Right cardiac atrium (tissue), 5 donors: ENCODE measurements around the gene SERTAD1. TPM values are rescaled to one million over a fixed set of nuclear protein-coding genes. Genes with fewer than 3 reads are reported as not detected.

Experiments
- ATAC-seq, 2 donors: fragments of 200-7000 bp; cut with Tn5 transposase; one replicate each; pipeline versions ENCODE4 v1.8.0 to v1.9.1; 2020; ENCODE audit warnings: moderate library complexity in 2 of 2, mild to moderate bottlenecking in 1 of 2
- DNase-seq, 3 donors: peaks; one replicate each; pipeline ENCODE4 v3.0.0-alpha.2; 2020
- H3K27ac ChIP-seq: one replicate; pipeline ENCODE4 v1.5.1; 2013; ENCODE audit warnings: mild to moderate bottlenecking, low read length, control low read depth, moderate library complexity
- H3K27me3 ChIP-seq: one replicate; pipeline ENCODE4 v1.6.1; 2013; ENCODE audit not compliant: control insufficient read depth, insufficient read depth
- H3K4me1 ChIP-seq: one replicate; pipeline ENCODE4 v1.6.1; 2013; ENCODE audit warnings: low read length; ENCODE audit not compliant: control insufficient read depth, insufficient read depth
- H3K4me3 ChIP-seq: one replicate; pipeline ENCODE4 v1.5.1; 2013; ENCODE audit warnings: low read length, control low read depth
- H3K9me3 ChIP-seq: one replicate; pipeline ENCODE4 v1.6.1; 2013; ENCODE audit warnings: low read length; ENCODE audit not compliant: control insufficient read depth
- WGBS: extraction: QIAGEN DNeasy Blood & Tissue Kit; methylation state at CpG from one replicate; pipeline ENCODE4 v1.1.7; 2013; 5-methylcytosine and 5-hydroxymethylcytosine counted together
- intact Hi-C, 4 donors: fragments of 100-400 bp; cut with DNase I; formaldehyde crosslinking; loops; one replicate each; pipeline versions ENCODE4 v1.11.0 to v1.14.0; 2022 to 2023
- polyA plus RNA-seq: library from polyadenylated mRNA; stranded (reverse); fragments of 200-250 nt; gene quantifications from one replicate; pipeline ENCODE4 v1.2.3, GENCODE V29; 2013
- total RNA-seq, 4 donors: library from RNA; stranded (reverse); fragmentation: NEBNext Ultra II Directional; extraction: Animal tissue kit (Norgen Biotek cat#: 25700); gene quantifications; one replicate each; pipeline ENCODE4 v1.2.1, GENCODE V29; 2021
- donor health status: healthy with polysubstance abuse.
- donor health status: DM: no; HTN: yes; CAD: no.
- donor health status: DM: no; HTN: no; CAD: no.
- donor health status: DM: no; HTN: yes; CAD: no; lungs with severe emphysema.
- donor health status: DM: yes; HTN: yes; CAD: no.

Gene SERTAD1
- total and polyA plus RNA-seq, 5 donors, result 8.9 to 18.4 (median 10.3) TPM

DNA sequence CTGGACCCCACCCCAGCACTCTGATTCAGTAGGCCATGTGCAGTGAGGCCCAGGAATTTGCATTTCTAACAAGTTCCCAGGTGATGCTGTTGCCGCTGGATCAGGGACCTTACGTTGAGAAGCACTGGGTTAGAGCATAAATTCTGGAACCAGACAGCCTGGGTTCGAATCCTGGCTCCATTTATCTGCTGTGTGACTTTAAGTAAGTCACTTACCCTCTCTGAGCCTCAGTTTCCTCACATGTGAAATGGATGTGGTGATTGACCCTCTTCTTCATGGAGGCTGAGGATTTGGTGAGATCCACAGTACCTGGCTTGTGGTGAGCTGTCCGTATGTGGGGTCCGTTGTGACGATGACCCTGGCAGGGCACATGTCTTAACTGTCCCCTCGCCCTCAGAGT lies 51.7 kb downstream of the SERTAD1 start:
- H3K9me3 ChIP-seq, result no peaks in the 10 kb centered on the region
- no peak overlapping the region for H3K27ac ChIP-seq
- intact Hi-C loops, result no loop called here
- ATAC-seq, result no peak
- 94% methylated on average over 7 of the region's 7 CpGs for WGBS
- H3K4me3 ChIP-seq, result no peak overlapping the region
- no peaks in the 10 kb centered on the region for H3K4me1 ChIP-seq
- no peaks in the 10 kb centered on the region for H3K27me3 ChIP-seq
- DNase-seq, result no peak

- Histone ChIP-seq H3K9me3 (no peaks in the 10 kb centered on the region), H3K4me3 (no peak overlapping the region), H3K27me3 (no peaks in the 10 kb centered on the region), H3K27ac (no peak overlapping the region), H3K4me1 (no peaks in the 10 kb centered on the region)
- intact Hi-C loops, result no loop called here
- no peak for ATAC-seq
- 93% methylated on average over 5 of the region's 5 CpGs for WGBS
- no peak for DNase-seq
Measured at GRCh38 chr19:40371802-40372122, 54.0 kb downstream of the SERTAD1 start.

Other genes with a start within 250 kb of the SERTAD1 start
- gene MAP3K10, start 234.6 kb downstream of the SERTAD1 start, total RNA-seq, result 10 to 100 TPM; 16.9 to 22.6 (median 20.2) TPM
- gene MAP3K10, start 234.6 kb downstream of the SERTAD1 start, polyA plus RNA-seq, result 25.3 TPM
- gene TTC9B, start 207.6 kb downstream of the SERTAD1 start, total RNA-seq, result not detected
- 0.11 TPM for gene TTC9B, start 207.6 kb downstream of the SERTAD1 start, polyA plus RNA-seq
- under 1 TPM; 0.23 to 0.41 (median 0.30) TPM for gene CCNP, start 199.3 kb downstream of the SERTAD1 start, total RNA-seq
- 0.25 TPM for gene CCNP, start 199.3 kb downstream of the SERTAD1 start, polyA plus RNA-seq
- gene AKT2, start 140.6 kb downstream of the SERTAD1 start, total RNA-seq, result 100 to 1,000 TPM; 119 to 131 (median 125) TPM
- gene AKT2, start 140.6 kb downstream of the SERTAD1 start, polyA plus RNA-seq, result 94.9 TPM
- 100 to 1,000 TPM; 116 to 170 (median 144) TPM for gene C19orf47, start 77.6 kb downstream of the SERTAD1 start, total RNA-seq
- 194 TPM for gene C19orf47, start 77.6 kb downstream of the SERTAD1 start, polyA plus RNA-seq
- 100 to 1,000 TPM; 197 to 235 (median 223) TPM for gene PLD3, start 77.3 kb downstream of the SERTAD1 start, total RNA-seq
- gene PLD3, start 77.3 kb downstream of the SERTAD1 start, polyA plus RNA-seq, result 180 TPM
- gene HIPK4, start 35.8 kb downstream of the SERTAD1 start, total RNA-seq, result under 1 TPM in 1 of 4 donors, not detected in 3; 0.11 TPM
- gene HIPK4, start 35.8 kb downstream of the SERTAD1 start, polyA plus RNA-seq, result 0.05 TPM
- 1 to 10 TPM; 3.2 to 7.1 (median 4.8) TPM for gene PRX, start 12.6 kb downstream of the SERTAD1 start, total RNA-seq
- gene PRX, start 12.6 kb downstream of the SERTAD1 start, polyA plus RNA-seq, result 5.7 TPM
- gene SERTAD3, start 18.3 kb upstream of the SERTAD1 start, total RNA-seq, result 10 to 100 TPM; 31.5 to 48.2 (median 36.9) TPM
- gene SERTAD3, start 18.3 kb upstream of the SERTAD1 start, polyA plus RNA-seq, result 36.2 TPM
- 100 to 1,000 TPM in 1 of 4 donors, 10 to 100 TPM in 3; 72.0 to 102 (median 86.2) TPM for gene BLVRB, start 39.8 kb upstream of the SERTAD1 start, total RNA-seq
- gene BLVRB, start 39.8 kb upstream of the SERTAD1 start, polyA plus RNA-seq, result 109 TPM
- 1 to 10 TPM; 3.2 to 6.4 (median 5.5) TPM for gene SPTBN4, start 41.0 kb upstream of the SERTAD1 start, total RNA-seq
- gene SPTBN4, start 41.0 kb upstream of the SERTAD1 start, polyA plus RNA-seq, result 4.3 TPM
- 10 to 100 TPM; 19.7 to 23.0 (median 20.4) TPM for gene SHKBP1, start 150.9 kb upstream of the SERTAD1 start, total RNA-seq
- 22.8 TPM for gene SHKBP1, start 150.9 kb upstream of the SERTAD1 start, polyA plus RNA-seq
- gene LTBP4, start 175.4 kb upstream of the SERTAD1 start, total RNA-seq, result 100 to 1,000 TPM; 307 to 473 (median 324) TPM
- gene LTBP4, start 175.4 kb upstream of the SERTAD1 start, polyA plus RNA-seq, result 216 TPM